K562 (cell line): ENCODE data around the gene CD46. TPM values are rescaled to one million over a fixed set of nuclear protein-coding genes. Genes with fewer than 3 reads are reported as not detected.

Experiments used
- CEBPB ChIP-seq: fragments of 450-650 bp; IDR thresholded peaks from 2 replicates; pipeline ENCODE4 v1.6.1; 2016; ENCODE audit warnings: missing genetic modification characterization, missing compliant biosample characterization
- ELF1 ChIP-seq: fragments of 200-800 bp; sonication (Bioruptor generic); IDR thresholded peaks from 2 replicates; pipeline ENCODE4 v1.6.1; 2016; ENCODE audit warnings: missing genetic modification characterization, missing compliant biosample characterization
- HDAC1 ChIP-seq, 2 experiments: fragments of 450-650 bp; IDR thresholded peaks; 2 replicates each; pipeline ENCODE4 v1.6.1; 2016 to 2017; ENCODE audit warnings: inconsistent platforms in 1 of 2, mild to moderate bottlenecking in 1 of 2, moderate library complexity in 1 of 2
- MIER1 ChIP-seq: fragments of 450-650 bp; IDR thresholded peaks from 2 replicates; pipeline ENCODE4 v1.6.1; 2016; ENCODE audit warnings: antibody characterized with exemption, mild to moderate bottlenecking, low read depth
- ZNF778 ChIP-seq: fragments of 450-650 bp; formaldehyde crosslinking; IDR thresholded peaks from 2 replicates; pipeline ENCODE4 v1.4.0; 2020; ENCODE audit warnings: mild to moderate bottlenecking, moderate library complexity
- polyA plus RNA-seq, 8 experiments: library from polyadenylated mRNA; depleted of rRNA in 4 of 8; stranded (reverse) in 5 of 8; unstranded in 3 of 8; fragments of >200 nt; fragmentation: Nextera tagmentation in 2 of 8; fragmentation: Illumina TruSeq in 1 of 8; extraction: Ambion mirVana in 2 of 8; extraction: Trizol in 1 of 8; gene quantifications; 2 replicates each; pipeline versions ENCODE4 v1.2.1 to v1.2.3, GENCODE V29; 2011 to 2014; ENCODE audit warnings: inconsistent platforms in 1 of 8, missing spikeins in 1 of 8
- total RNA-seq, 7 experiments: library from RNA; depleted of rRNA in 6 of 7; stranded (reverse); fragments of >200 nt in 6 of 7; fragmentation: Illumina TruSeq in 2 of 7; extraction: Trizol in 2 of 7; gene quantifications; 2 replicates each; pipeline versions ENCODE4 v1.2.1 to v1.2.3, GENCODE V29; 2011 to 2021; ENCODE audit warnings: low replicate concordance in 1 of 7
- TF ChIP-seq, protein P1 (sequence below): fragments of 450-650 bp; IDR thresholded peaks from 2 replicates; pipeline ENCODE4 v1.7.1; 2018; ENCODE audit warnings: mild to moderate bottlenecking, low read depth; ENCODE audit not compliant: partially characterized antibody

Gene CD46
- total and polyA plus RNA-seq, 9 of the 15 experiments (the other 6 are each of a cell fraction or from before 2014, with no cell fraction given), result 87.9 to 374 (median 156) TPM

DNA sequence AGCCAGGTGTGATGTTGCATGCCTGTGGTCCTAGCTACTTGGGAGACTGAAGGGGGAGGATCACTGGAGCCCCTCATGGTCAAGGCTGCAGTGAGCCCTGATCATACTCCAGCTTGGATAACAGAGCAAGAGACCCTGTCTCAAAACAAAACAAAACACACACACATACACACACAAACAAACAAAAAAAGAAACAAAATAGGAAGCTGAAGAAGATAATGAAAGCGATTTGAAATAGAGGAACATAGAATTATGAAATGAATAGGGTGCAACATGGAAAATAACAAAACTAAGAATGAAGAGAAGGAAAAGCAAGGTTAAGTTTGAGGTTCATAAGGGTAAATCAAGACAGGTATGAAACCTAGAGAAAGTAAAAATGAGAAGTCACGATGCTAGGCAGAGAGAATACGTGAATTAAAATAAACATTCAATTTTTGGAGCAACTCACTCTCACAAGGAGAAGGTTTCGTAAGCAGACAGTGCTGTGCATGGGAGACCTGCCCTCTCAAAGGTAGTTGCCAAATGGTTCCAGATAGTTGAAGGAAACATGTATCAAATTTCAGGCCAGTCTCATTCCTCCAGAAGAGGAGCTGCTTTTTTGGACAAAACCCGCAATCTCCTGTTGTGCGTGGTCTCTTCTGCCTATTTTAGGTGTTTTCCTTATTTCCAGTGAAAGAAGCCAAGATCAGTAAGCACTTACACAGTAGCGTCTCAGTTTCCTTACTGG lies 3.3 kb downstream of the CD46 start (continued):
- TF ChIP-seq, protein P1, sequence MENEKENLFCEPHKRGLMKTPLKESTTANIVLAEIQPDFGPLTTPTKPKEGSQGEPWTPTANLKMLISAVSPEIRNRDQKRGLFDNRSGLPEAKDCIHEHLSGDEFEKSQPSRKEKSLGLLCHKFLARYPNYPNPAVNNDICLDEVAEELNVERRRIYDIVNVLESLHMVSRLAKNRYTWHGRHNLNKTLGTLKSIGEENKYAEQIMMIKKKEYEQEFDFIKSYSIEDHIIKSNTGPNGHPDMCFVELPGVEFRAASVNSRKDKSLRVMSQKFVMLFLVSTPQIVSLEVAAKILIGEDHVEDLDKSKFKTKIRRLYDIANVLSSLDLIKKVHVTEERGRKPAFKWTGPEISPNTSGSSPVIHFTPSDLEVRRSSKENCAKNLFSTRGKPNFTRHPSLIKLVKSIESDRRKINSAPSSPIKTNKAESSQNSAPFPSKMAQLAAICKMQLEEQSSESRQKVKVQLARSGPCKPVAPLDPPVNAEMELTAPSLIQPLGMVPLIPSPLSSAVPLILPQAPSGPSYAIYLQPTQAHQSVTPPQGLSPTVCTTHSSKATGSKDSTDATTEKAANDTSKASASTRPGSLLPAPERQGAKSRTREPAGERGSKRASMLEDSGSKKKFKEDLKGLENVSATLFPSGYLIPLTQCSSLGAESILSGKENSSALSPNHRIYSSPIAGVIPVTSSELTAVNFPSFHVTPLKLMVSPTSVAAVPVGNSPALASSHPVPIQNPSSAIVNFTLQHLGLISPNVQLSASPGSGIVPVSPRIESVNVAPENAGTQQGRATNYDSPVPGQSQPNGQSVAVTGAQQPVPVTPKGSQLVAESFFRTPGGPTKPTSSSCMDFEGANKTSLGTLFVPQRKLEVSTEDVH, result no peak
- 0 out of 4 replicates have a peak, but pooled peaks of 1 of the 2 experiments have one; percentile 19 for TF ChIP-seq HDAC1 (IDR thresholded peaks at IDR 0.05)
- TF ChIP-seq CEBPB (tag), result peak; percentile 76
- TF ChIP-seq MIER1, result peak; percentile 54; the same call in 1 of the 2 replicates
- TF ChIP-seq ELF1 (tag), result no peak
- TF ChIP-seq ZNF778 (CRISPR knock-in tag), result no peak
